Stimulated activated CD8-positive, alpha-beta memory T cell treated with anti-CD3 and anti-CD28 coated beads, Interleukin-12 subunit alpha, Interleukin-12 subunit beta, amount 100 ng/mL, for 24 hours (primary cell): ENCODE data around the gene GPR78.
"Not testable (repeated sequence)": the region's sequence is repeated elsewhere in the genome, so short reads cannot be mapped to it uniquely, and the experiment has no call there.

Experiments used
- DNase-seq: peaks from one replicate; pipeline ENCODE4 v3.0.0-alpha.2; 2020; ENCODE audit errors: extremely low read depth

GPR78 gene

DNA sequence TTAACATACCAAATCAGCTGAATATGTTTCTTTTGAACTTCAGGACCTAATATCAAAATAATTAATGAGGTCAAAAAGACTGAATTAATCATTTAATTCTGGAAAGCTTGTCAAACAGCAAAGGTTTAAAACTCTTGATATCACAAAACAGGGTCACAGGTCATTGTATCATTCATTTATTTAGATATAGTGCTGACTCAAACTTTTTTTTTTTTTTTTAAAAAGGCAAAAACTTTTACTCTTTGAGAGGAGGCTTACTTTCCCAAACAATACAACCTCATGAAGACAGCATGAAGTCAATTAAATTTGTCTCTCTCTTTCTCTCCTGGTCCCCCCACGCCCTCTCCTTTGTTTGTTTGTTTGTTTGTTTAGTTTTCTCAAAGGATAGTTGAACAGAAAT is 15.6 kb upstream of the GPR78 start:
- no peak for DNase-seq

DNA sequence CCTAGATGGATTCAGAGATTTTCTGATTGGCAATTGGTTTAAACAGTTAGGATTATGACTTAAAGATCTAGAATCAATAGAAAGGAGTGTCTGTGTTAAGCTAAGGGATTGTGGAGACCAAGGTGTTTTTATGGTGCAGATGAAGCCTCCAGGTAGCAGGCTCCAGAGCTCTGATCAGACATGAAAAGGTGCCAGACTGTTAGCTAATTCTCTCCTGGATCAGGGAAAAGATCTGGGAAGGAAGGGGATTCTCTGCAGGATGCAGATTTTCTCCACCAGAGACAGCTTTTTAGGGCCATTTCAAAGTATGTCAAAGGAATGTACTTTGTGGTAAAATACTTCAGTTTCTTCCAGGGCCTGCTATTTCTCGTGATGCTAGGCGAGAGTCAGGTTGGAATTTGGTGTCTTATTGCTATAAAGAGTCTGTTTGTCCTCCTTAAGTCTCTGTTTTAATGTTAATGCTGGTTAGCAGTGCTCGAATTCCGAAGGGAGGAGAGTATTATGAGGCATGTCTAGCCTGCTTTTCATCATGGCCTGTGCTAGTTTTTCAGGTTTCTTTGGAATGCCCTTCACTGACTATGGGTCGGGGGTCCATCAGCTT is 12.0 kb upstream of the GPR78 start:
- DNase-seq, result no peak

DNA sequence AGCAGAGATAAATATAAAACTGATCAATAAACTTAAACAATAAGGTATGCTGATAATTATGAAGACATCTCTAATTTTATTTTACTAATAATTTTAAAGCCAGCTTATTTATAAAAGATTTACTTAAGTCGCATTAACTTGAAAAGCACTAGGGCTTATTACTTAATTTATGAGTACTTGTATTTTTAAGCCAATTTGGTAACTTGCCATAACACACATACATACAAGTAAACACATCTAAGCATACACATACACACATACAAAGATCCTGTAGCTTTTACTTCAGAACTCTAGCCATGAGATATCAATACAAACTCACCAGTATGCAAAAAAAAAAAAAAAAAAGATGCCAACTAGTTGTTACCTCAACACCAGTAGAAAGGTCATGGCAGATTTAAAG is 10.0 kb upstream of the GPR78 start:
- DNase-seq, result no peak

DNA sequence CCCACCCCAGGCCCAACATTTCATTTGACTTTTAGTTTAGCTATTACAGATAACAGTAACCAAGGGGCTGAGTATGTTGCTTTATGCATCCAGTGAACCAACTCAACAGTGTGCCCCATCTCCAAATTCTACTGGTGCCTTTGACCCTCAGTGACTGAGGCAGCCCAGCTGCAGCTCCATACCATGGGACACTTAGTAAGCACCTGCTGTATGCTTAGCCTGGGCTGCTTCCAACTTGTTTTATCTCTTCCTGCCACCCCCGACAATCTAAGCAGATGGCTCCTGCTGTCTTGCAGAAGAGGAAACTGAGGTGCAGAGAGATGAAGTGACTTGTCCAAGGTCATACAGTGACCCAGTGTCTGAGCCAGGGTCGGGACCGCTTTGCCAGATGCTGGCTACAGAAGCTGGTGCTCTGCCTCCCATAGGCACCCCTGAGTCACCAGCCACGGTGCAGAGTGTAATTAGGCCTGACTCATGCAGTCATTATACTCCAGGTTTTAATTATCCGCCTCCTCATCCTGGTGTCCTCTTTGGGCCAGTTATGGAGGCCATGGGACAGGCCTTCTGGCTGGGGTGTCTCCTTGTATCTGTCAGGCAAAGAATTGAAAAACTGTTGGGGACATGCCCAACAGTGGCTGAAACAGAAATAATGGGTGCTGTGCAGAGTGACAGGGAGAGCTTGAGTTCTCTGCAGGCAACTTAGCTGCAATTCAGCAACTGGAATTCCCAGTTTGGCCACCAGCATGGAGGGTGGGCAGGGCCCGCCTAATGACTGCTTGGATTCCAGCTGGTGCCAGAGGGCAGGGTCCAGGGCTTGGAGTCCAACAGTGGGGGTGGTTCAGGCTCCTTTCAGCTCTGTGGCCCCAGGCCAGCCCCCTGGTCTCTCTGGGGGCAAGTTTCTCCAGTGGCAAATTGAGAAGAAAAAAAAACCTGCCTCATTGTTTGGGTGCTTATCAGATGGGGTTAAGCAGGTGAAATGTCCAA is 8.2 kb upstream of the GPR78 start:
- DNase-seq, result no peak

DNA sequence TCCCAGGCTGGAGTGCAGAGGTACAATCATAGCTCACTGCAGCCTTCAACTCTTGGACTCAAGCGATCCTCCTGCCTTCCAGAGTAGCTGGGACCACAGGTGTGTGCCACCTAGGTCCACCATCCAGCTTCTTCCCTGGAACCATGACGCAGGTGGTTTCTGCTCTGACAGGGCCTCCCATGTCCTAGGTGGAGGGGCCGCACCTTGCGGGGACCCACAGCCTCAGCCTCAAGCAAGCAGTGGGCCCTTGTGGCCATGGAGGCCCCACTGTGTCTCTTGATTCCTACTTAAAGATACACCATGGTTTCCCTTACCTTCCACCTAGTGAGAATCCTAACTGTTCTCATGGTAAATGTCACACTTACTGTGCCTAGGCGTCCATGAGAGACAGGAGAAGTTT is 6.9 kb upstream of the GPR78 start:
- no peak for DNase-seq

DNA sequence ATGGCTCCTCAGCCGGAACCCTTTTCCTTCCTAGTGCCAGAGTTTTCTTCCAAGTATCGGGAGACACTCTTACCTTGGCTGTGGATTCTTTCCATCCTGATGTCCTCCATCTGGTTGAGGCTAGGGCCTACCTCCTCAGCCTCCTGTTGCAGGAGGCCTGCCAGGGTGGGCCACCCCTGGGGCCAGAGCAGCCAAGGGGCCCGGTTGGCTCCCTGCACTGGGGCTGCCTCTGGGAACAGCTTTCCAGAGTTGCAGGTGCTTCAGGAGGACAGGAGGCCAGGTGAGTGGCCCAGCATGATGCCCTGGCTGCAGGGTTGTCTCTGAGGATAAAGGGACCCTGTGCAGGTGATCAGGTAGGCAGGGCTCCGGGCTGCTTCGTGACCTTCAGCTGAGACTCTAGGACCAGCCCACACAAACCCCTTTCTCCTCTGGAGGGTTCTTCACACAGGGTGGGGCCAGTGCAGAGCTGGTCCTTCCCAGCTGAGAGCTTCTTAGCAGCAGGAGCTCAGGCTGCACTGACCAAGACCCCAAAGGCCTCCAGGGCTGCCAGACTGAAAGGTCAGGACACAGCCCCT is 5.3 kb upstream of the GPR78 start:
- DNase-seq, result no peak

DNA sequence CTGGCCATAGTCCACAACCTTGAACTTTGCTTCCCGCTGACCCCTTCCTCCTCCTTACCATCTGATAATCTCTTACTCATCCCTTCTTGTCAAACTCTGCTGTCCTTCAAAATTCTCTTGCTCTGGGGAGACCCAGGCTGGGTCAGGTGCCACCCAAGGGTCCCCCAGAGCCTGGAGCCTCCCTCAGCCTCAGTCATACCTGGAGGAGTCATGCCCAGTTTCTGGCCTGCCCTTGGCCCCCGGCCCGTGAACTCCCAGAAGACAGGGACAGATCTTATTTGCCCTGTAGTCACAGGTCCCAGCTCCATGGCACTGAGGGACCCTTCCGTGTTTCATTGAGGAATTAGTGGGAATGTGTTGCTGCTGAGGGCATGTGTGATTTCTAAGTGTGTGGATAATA is 4.7 kb upstream of the GPR78 start:
- DNase-seq, result no peak

DNA sequence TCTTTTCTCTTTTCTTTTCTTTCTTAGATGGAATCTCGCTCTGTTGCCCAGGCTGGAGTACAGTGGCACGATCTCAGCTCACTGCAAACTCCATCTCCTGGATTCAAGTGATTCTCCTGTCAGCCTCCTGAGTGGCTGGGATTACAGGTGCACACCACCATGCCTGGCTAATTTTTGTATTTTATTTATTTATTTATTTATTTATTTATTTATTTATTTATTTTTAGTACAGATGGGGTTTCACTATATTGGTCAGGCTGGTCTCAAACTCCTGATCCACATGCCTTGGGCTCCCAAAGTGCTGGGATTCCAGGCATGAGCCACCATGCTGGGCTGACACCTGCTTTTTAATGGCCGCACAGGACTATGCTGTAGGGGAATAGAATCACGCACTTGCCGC is 3.6 kb upstream of the GPR78 start:
- DNase-seq, result not testable (repeated sequence)

DNA sequence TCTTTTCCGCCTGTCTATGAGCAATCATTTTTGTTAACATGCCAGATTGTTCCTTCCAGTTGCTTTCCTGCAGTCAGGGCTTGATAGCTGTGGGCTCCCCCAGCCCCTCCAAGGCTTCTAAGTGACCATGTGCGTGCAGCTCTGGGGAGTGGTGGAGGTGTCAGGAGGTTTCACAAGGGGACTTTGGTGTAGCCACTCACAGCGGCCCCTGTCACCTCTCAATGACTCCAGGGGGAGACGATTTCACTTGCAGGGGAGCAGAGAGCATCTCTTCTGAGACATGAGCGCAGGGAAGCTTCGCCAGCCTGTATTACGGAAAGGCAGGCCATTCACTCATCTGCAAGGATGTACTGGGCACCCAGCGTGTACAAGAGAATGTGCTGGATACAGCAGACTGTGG is 3.1 kb upstream of the GPR78 start:
- no peak for DNase-seq

DNA sequence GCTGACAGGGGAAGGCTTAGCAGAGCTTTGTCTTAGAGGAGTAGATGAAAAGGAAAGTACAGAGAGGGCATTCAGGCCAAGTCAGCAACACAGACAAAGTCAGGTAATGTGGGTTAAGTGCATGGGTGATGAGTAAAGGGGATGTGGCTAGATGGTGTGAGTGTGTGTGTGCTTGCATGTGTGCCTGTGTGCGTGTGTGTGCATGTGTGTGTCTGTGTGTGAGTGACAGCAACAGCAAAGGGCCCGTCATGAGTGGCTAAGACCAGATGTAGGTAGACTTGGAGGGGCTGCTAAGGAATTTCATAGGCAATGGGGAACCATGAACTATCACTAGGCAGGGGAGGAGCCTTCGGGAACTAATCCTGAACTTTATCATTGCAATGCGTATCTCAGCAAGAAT is 2.2 kb upstream of the GPR78 start:
- no peak for DNase-seq

DNA sequence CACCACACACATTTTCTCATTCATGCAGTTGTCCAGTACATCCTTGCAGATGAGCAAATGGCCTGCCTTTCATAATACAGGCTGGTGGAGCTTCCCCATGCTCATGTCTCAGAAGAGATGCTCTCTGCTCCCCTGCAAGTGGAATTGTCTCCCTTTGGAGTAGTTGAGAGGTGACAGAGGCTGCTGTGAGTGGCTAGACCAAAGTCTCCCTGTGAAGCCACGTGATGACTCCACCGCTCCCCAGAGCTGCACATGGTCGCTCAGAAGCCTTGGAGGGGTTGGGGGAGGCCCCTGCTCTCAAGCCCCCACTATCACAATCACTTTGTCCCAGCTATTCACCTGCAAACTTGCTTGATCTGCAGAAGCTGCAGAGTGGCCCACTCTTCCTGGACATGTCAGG is 1.5 kb upstream of the GPR78 start:
- no peak for DNase-seq

DNA sequence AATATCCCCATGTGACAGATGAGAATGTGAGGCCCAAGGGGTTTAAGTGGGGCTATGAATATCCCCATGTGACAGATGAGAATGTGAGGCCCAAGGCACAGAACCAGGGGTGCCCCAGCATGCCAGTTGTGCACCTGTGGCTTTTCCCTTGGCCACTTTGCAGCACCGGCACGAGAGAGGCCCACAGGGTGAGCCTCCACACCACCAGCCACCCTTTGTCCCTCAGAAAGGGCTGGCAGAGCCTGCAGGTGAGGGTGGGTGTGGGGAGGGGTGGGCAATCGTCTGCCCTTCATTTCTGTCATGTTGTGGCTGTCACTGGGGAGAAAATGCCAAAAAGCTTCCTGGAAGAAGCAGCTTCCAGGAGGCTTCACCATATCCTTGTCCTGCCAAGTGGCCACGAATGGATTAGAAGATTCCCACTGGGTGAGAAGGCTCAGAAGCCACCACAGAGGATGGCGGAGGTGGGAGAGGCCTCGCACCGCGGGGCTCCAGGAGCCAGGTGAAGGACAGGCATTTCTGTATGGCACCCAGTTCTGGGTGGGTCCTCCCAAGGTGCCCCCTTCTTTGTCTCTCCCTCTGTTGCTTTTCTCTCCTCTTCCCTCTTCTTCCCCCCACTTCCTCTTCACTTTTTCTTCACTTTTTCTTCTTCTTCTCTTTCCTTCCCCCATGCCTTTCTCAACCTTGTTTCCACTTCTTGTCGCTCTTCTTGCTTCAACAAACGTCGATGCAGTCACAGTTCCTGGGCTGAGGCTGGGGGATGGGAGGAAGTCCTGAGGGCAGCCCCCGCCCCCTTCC is 469 bp upstream of the GPR78 start:
- DNase-seq, result no peak

DNA sequence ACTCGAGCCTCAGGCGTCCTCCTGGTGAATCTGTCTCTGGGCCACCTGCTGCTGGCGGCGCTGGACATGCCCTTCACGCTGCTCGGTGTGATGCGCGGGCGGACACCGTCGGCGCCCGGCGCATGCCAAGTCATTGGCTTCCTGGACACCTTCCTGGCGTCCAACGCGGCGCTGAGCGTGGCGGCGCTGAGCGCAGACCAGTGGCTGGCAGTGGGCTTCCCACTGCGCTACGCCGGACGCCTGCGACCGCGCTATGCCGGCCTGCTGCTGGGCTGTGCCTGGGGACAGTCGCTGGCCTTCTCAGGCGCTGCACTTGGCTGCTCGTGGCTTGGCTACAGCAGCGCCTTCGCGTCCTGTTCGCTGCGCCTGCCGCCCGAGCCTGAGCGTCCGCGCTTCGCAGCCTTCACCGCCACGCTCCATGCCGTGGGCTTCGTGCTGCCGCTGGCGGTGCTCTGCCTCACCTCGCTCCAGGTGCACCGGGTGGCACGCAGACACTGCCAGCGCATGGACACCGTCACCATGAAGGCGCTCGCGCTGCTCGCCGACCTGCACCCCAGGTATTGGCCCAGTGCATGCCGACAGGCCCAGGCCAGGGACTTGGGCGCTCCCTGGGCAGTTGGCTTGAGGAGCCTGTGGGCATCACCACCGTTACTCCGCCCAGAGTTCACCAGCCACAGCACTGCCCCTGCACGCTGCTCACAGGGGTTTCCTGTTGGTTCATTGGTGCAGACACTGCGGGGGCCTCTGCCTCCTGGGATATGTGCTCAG is 1.1 kb downstream of the GPR78 start:
- DNase-seq, result no peak

DNA sequence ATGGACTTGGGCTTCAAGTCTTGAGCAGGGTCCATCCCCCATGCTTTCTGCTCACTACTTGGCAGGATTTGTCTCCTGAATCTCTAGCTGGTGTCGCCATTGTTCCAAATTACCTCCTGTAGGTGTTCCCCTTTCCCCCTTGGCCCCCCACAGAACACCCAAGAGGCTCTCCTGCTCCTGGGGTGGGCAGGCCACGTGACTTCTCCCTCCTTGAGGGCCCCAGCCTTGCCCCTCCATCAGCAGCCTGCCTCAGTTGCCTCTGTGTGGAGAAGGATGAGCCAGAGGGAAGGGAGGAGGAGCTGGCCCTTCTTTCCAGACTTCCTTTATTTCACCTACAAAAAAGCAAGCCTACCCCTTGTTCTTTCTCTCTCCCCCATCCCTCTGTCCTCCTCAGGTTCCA is 1.8 kb downstream of the GPR78 start:
- no peak for DNase-seq

DNA sequence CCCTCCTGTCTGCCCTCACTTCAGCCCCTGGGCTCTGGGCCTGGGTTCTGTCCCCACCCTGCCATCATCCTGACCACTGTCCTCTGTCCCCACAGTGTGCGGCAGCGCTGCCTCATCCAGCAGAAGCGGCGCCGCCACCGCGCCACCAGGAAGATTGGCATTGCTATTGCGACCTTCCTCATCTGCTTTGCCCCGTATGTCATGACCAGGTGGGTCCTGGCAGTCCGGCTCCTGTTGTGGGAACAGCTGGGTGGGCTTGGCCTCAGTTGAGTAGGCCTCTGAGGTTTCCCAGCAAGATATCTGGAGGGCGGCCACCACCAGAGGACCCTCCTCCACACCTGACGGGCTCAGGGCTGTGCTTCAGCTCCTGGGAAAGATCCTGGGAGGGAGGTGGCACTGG is 2.2 kb downstream of the GPR78 start:
- DNase-seq, result no peak

DNA sequence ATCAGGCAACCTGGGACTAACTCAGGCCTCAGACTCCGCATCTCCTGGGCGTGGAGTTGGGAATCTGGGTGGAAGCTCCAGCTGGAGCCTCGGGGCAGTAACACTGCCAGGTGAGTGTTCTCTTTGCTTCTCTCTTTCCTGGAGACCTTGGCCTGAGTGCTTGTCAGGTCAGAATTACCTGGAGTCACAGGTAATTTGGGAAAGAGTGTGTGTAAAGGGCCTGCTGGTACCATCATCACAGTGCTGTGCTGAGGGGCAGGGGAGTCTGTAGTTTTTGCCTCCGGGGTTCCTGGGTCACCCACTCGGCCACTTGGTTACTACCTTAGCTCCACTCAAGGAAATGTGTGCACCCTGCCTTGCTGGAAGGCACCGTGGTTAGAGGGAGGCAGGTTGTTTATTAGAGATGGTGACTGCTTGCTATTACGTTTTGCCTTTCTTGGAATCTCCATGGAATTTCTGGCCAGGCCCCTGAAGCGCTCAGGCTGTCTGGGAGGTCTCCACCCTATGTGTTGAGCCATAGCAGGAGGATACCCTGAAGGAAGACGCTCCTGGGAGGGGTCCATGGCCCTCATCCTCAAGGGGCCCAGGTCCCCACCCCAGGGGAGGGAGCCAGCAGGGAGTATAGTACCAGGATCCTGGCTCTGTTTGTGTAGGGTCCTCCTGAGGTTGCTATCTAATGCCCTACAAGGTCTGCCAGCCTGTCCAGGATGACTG is 2.9 kb downstream of the GPR78 start:
- DNase-seq, result no peak

DNA sequence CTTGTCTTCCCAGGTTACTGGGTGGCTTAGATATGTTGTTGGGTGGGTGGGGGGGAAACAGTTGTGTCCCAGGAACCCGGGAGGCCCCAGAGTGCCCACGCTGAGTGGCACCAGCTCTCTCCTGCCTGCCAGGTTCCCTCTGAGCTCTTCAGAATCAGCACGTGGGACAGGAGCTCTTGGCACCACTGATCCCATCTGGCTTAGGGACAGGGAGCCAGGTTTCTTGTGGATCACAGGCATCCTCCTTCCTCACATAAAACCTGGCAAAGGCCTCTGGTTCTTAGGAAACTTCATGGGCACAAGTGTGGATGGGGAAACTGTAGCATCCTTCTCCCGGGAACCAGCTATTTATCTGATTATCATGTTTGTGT is 3.4 kb downstream of the GPR78 start:
- DNase-seq, result no peak

DNA sequence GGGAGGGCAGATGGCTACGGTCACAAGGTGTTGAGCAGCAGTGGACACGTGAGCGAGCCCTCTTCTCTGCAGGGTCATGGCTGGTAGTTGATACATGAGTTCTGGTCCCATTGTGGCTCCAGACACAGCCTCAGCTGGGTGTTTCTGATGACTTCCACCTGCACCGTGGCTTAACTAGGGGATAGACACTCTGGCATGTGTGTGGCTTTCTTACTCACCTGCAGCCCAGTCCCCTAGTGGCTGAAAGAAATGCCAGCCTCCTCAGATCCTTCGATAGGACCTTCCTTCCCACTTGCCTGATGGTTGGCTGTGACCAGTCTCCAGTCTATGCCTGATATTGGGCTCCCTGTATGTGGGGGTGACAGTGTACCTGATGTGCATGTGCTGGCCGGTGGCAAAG is 5.0 kb downstream of the GPR78 start:
- no peak for DNase-seq

DNA sequence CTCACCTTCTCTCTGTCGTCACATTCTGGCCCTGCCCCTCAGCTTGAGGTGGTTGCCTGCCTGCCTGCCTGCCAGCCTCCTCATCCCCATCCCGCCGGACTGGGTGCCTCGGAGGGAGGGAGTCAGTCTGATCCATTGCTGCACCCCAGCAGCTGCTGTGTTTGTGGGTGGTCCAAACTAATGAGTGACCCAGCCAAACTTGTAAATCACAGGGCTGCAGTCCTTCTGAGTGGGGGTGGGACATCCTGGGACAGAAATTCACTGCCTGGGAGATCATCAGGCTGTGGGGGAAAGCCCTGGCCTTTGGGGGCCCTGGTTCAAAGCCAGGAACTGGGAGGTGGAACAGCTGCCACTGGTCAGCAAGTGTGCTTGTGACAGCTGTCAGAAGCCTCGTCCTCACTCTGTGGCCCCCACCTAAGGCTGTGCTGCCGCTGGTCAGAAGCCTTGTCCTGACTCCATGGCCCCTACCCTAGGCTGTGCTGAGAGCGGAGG is 5.6 kb downstream of the GPR78 start:
- DNase-seq, result no peak

DNA sequence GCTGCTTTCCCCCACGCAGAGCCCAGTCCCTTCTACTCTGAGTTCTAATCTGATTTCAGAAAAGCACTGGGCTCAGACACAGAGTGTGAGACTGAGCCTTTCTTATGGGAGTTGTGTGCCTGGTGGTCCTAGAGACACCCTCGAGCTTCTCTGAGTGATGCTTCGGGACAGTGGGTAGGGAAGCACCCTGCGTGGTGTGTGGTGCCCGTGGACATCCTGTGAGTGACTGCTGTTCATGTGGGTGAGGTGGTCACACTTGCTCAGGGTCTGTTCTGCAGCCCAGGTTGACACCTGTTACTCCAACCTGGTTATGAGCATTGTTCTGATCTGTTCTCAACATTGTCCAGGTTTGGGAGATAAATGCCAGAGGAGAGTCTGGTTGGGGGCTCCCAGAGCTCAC is 6.1 kb downstream of the GPR78 start:
- no peak for DNase-seq
